OCI-LY7 (cell line): Measurements from ENCODE around the gene WNK2.

Experiments used
- CTCF ChIP-seq: fragments of 200-600 bp; sonication (generic); conservative IDR thresholded peaks from 2 replicates; pipeline ENCODE4 v1.5.1; 2014; ENCODE audit warnings: mild to moderate bottlenecking, antibody characterized with exemption, low read length, moderate library complexity, mixed read lengths
- EZH2phosphoT487 ChIP-seq: fragments of 200-600 bp; sonication (generic); IDR thresholded peaks from 2 replicates; pipeline ENCODE4 v1.6.1; 2018; ENCODE audit warnings: low read depth, borderline replicate concordance, mild to moderate bottlenecking, mixed run types, antibody characterized with exemption, low read length, moderate library complexity, mixed read lengths

- TF ChIP-seq CTCF = no peak
- no peak for TF ChIP-seq EZH2phosphoT487
These were observed 66.2 kb downstream of the WNK2 start for GRCh38 chr9:93250185-93250584.
